AG10803 (cell line): ENCODE data around the gene EHF.

ENCODE experiments used
- DNase-seq: peaks from one replicate; pipeline ENCODE4 v3.0.0; 2010; ENCODE audit warnings: low read depth
- H3K4me3 ChIP-seq: 2 replicates; pipeline ENCODE4 v1.5.1; 2011; ENCODE audit warnings: mild to moderate bottlenecking, low read length, control low read depth
- TF ChIP-seq, protein P1 (sequence below): conservative IDR thresholded peaks from 2 replicates; pipeline ENCODE4 v1.5.1; 2011; ENCODE audit warnings: mild to moderate bottlenecking, low read length, control low read depth, inconsistent platforms

EHF gene

DNA sequence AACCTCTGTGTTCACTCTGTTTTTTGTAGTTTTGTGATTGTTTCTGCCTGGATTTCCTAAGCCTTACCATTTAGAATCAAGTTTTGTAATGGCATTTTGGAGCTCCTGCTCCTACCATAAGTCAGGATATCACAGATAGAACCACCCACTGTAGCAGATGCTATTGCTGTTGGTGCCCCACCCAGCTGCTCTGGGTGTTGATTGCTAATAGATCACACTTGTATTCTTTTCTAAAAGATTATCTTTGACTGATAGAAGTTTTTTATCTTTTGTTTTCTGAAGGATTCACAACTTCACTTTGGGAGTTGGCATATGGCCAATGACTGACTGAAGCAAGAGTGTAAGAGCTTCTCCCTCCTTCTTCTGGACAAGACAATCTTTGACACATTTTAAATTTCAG lies 76.0 kb downstream of the EHF start:
- no peak overlapping the region for H3K4me3 ChIP-seq
- TF ChIP-seq, protein P1, sequence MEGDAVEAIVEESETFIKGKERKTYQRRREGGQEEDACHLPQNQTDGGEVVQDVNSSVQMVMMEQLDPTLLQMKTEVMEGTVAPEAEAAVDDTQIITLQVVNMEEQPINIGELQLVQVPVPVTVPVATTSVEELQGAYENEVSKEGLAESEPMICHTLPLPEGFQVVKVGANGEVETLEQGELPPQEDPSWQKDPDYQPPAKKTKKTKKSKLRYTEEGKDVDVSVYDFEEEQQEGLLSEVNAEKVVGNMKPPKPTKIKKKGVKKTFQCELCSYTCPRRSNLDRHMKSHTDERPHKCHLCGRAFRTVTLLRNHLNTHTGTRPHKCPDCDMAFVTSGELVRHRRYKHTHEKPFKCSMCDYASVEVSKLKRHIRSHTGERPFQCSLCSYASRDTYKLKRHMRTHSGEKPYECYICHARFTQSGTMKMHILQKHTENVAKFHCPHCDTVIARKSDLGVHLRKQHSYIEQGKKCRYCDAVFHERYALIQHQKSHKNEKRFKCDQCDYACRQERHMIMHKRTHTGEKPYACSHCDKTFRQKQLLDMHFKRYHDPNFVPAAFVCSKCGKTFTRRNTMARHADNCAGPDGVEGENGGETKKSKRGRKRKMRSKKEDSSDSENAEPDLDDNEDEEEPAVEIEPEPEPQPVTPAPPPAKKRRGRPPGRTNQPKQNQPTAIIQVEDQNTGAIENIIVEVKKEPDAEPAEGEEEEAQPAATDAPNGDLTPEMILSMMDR = no peak
- no peak for DNase-seq

DNA sequence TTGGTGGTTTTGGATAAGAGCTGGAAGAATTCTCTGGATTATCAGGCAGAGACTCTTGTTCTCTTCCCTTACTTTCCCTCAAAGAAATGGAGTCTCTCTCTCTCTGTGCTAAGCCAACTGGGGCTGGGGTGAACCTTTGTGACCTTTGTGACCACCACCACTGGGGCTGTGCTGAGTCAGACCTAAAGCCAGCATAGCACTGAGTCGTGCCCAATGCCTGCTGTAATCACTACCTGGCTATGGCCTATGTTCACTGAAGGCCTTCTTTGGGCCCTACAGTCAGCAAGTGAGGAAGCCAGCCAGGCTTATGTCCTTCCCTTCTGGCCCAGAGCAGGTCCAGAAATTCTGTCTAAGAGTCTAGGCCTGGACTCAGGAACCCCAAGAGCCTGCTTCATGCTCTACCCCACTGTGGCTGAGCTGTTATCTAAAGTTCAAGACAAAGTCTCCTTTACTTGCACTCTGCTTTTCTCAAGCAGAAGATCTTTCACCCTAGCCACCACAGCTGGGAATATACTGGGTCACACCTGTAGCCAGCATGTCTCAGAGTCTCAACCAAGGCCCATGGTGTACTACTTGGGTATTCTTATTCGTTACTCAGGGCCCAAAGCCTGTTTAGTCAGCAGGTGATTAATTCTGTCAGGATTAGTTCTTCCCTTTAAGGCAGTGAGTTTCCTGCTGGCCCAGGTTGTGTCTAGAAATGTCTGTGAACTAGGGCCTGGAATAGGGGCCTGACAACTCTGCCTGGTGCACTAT lies 86.0 kb downstream of the EHF start:
- H3K4me3 ChIP-seq = no peak overlapping the region
- TF ChIP-seq, protein P1 = no peak
- no peak for DNase-seq

DNA sequence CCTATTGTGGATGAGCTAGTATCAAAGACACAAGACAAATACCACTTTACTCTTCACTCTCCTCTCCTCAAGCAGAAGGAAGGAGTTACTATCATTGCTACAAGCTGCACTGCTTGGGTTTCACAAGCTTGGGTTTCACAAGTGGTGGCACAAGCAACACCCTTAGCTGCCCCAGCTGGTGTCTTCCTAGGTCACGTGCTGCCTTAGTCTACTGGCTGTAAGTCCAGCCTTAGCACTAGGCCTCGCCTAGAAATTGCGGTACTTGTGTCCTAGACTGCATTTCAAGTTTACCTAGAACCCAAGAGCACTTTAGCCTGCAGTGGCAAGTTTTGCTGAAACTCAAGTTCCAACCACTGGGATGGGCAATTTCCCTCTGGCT lies 86.6 kb downstream of the EHF start:
- no peak for DNase-seq
- H3K4me3 ChIP-seq = no peak overlapping the region
- TF ChIP-seq, protein P1 = no peak
